AG09319 (cell line): ENCODE data around the gene PCNX3.
"Not testable (repeated sequence)": the region's sequence is repeated elsewhere in the genome, so short reads cannot be mapped to it uniquely, and the experiment has no call there.

ENCODE experiments used
- DNase-seq: peaks from one replicate; pipeline ENCODE4 v3.0.0-alpha.2; 2010; ENCODE audit warnings: low read depth; ENCODE audit errors: extremely low read depth
- CTCF ChIP-seq: IDR thresholded peaks from 2 replicates; pipeline ENCODE4 v1.5.1; 2011; ENCODE audit warnings: low read depth, mild to moderate bottlenecking, inconsistent platforms, low read length, moderate library complexity

The PCNX3 gene

DNA sequence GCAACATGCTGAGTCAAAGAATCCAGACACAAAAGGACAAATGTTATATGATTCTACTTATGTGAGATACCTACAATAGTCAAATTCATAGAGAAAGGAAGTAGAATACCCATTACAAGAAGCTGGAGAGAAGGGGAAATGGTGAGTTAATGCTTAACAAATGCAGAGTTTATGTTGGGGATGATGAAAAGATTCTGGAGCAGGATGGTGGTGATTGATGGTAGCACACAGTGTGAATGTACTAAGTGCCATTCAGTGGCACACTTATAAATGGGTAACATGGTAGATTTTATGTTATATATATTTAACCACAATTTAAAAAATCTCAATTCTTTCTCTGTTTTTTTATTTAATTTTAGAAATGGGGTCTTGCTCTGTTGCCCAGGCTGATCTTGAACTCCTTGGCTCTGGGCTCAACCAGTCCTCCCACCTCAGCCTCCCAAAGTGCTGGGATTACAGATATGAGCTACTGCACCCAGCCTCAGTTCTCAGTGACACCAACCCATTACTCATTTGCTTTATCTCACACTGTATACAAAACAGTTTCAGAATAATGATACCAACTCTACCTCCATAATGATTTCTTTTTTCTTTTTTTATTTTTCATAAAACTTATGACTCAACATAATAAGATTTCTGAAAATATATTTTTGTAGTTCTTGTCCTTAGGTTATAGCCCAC is 56.7 kb downstream of the PCNX3 start:
- TF ChIP-seq CTCF = no peak
- DNase-seq = no peak

DNA sequence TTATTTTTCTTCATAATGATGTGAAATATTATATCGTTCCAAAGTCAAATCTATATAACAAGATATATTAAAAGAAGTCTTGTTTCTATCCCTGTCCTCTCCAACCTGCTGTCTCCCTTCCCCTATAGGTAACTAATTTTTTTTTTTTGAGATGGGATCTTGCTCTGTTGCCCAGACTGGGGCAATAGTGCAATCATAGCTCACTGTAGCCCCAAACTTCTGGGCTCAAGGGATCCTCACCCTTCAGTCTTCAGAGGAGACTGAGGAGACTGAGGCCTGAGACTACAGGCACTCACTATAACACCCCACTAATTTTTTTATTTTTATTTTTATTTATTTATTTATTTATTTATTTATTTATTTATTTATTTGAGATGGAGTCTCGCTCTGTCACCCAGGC is 57.4 kb downstream of the PCNX3 start:
- no peak for TF ChIP-seq CTCF
- no peak for DNase-seq

DNA sequence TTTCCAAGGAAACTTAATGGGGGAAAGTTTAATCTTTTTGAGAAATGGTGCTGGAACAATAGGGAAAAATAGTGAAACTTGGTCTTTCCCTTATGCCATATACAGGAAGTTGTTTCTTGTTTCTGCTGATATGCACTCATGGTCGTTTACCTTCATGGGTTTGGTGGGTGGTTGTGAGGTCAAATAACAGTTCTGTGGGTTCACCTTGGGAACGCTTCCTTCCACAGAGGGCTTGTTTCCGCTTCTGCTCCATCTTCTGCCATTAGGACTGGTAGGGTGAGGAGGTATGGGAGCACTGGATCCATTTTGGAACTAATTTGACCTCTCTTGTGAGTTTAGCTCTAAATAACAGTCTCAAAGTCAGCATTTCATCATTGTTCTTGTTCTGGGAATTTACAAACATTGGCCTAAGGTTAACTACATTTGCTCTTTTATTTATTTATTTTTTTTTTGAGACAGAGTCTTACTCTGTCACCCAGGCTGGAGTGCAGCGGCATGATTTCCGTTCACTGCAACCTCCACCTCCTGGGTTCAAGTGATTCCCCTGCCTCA is 64.7 kb downstream of the PCNX3 start:
- no peak for DNase-seq
- TF ChIP-seq CTCF = no peak

DNA sequence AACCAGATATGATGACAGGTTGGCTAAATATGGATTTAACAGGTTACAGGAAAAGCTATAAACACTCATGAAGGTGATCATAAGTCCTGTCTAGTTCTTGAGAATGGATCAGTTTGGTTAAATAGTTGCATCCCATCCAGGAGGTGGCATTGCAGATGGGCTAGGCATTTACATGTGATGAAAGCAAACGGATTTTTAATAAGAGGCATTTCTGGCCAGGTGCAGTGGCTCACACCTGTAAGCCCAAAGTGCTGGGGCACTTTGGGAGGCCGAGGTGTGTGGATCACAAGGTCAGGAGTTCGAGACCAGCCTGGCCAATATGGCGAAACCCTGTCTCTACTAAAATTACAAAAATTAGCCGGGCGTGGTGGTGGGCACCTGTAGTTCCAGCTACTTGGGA is 67.9 kb downstream of the PCNX3 start:
- DNase-seq = not testable (repeated sequence)

DNA sequence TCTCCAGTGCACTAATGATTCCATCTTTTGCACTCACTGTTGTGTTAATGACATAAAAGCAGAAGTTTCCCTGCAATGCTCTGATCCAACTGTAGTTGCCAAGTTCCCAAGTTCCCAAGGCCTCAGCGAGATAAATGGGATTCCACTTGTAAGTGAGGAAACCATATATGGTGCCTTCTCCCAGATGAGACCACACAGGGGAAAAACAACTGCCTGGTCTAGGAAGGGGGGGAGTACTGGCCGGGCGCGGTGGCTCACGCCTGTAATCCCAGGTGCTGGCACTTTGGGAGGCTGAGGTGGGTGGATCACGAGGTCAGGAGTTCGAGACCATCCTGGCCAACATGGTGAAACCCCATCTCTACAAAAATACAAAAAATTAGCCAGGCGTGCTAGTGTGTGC is 70.4 kb downstream of the PCNX3 start:
- no peak for TF ChIP-seq CTCF
- no peak for DNase-seq
